GM18909 (cell line): ENCODE measurements around the gene BRD3OS.

Experiments
- ATAC-seq: cut with Tn5 transposase; IDR thresholded peaks from one replicate; pipeline ENCODE4 v1.9.1; 2021; ENCODE audit warnings: mild to moderate bottlenecking; ENCODE audit not compliant: unreplicated experiment, poor library complexity

The BRD3OS gene

GRCh38 chr9:134048582-134048968 lies 23.3 kb downstream of the BRD3OS start:
- no peak for ATAC-seq

- ATAC-seq: no peak
These were observed 24.0 kb downstream of the BRD3OS start for GRCh38 chr9:134049236-134049635.

GRCh38 chr9:134049772-134050588 lies 24.7 kb downstream of the BRD3OS start:
- no peak for ATAC-seq

DNA sequence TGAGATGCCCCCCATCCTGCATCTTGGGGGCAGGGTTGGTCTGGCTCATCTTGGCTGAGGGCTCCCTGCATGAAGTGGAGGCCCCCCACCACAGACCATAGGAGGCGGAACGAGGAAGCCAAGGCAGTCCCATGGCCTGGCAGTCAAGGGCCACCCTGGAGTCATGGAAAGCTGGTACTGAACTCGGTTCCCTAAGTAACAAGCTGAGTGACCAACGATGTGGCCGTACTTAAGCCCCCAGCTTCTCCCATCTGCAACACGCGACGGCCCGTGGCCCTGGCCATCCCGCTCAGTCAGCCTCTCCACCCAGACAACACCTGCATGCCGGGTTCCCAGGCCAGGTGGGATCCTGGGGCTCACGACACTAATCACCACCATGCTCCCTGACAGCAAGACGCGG lies 25.4 kb downstream of the BRD3OS start:
- no peak for ATAC-seq

DNA sequence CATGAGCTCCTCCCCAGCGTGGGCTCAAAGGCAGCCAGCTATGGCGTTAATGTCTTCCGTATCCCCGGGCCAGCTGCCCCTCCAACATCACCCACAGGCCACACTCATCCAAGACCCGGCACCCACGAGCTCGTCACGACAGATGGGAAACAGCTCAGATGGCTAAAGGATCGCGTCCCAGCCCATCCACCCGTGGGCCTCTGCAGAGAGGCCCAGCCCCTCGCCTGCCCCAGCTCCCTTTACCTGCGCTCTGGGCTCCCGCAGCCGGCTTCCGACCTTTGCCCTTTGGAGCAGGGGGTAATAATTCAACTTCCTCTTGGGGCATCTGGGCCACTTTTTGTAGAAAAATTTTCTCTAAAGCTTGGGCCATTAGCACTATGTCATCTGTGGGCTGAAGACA lies 26.0 kb downstream of the BRD3OS start:
- no peak for ATAC-seq

DNA sequence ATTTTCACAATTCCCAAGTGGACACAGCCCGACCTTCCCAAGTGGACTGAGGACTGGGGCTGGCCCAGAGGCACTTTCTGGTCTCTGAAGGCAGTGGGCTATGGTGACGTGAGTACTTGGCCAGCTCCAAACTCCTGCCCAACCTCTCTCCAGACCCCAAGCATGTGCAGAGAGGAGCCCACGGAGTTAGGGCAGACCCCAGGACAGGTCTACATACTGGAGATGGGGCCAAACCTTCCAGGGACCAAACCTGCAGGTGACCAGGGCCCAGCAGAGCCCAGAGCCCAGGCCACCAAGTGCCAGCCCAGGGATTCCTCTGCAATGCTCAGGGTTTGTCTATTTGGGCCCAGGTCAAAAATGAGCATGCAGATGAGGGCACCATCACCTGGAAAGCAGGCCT lies 27.2 kb downstream of the BRD3OS start:
- no peak for ATAC-seq

DNA sequence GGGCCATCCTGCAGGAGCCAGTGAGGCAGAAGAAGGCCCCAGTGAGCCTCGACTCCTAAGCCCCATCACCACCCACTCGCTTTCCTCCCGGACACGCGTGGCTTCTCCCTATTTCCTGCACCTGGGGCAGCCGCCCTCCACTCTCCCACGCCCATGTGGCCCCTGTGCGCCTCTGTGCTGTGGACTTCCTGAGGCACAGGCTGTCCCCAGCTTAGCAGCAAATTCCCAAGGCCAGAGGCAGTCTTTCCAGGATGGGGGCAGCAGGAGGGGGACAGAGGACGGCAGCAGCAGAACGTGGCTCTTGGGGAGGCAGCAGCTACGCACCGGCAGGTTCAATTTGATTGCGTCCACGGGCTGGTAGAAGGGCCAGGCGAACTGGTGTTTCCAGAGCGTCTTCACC lies 27.7 kb downstream of the BRD3OS start:
- ATAC-seq: no peak

- ATAC-seq: no peak
These were observed 28.2 kb downstream of the BRD3OS start for GRCh38 chr9:134053401-134053871.

- no peak for ATAC-seq
These were observed 28.9 kb downstream of the BRD3OS start for GRCh38 chr9:134053941-134054761.

- ATAC-seq: no peak
These were observed 29.9 kb downstream of the BRD3OS start for GRCh38 chr9:134054891-134055811.

DNA sequence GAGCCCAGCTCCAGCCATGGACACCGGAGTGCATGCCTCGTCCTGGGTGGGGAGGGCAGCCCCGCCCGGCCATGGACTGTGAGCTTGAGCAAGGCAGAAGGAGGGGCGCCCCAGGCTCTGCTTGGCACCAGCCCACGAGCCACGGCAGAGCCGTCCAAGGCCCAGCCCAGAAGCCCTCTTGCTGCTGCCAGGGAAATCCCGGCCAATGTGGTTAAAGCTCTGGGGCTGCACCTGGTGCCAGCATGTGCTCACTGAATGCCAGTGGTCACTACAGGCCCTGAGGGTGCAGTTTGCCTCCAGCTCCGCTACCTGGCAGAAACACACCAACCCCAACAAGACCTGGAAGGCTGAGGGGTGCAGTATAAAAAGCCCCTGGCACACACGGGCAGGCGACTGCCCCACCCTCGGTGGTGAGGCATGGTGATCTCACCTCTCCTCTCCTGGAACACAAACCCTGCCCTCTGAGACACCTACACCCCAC lies 30.7 kb downstream of the BRD3OS start:
- no peak for ATAC-seq

- ATAC-seq: no peak
These were observed 31.4 kb downstream of the BRD3OS start for GRCh38 chr9:134056483-134057306.

GRCh38 chr9:134057307-134057657 lies 32.0 kb downstream of the BRD3OS start:
- ATAC-seq: no peak

- no peak for ATAC-seq
These were observed 32.7 kb downstream of the BRD3OS start for GRCh38 chr9:134057751-134058701.

DNA sequence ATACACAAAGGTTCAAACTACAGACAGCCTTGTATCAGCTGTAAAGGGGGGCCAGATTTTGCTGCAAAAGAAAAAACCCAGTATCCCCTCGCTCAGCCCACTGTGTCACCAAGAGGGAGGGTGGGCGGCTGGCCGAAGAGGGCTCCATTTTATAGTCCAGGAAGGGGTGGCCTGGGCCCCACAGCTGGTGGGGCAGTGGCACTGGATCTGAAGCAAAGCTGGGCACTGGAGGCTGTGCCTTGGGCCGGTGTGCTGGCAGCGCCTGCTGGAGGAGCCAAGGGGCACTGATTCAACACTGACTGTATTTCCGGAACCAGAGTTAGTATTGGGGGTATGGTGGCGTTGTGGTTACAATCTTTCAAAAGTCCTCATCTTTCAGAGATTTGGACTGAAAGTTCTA lies 33.4 kb downstream of the BRD3OS start:
- ATAC-seq: no peak

DNA sequence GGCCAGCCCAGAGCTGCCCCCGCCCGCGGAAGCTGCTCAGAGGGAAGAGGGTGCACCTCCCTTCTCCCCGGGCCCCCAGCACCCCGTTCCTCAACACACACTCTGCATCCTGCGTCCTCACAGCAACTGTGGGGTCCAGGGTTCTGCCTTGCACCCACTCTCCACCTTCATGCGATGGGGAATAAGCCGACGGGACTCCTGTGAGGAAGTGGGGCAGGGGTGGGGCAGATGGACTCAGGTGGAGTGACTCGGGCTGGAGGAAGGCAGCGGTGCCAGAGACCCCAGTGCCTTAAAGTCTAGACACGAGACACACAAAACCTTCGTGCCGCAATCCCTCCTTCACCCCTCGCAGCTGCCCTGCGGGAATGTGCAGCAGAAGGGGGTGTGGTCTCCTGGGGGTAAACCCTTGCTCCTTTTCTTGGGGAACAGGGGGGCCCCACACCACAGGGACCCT lies 33.9 kb downstream of the BRD3OS start:
- no peak for ATAC-seq

DNA sequence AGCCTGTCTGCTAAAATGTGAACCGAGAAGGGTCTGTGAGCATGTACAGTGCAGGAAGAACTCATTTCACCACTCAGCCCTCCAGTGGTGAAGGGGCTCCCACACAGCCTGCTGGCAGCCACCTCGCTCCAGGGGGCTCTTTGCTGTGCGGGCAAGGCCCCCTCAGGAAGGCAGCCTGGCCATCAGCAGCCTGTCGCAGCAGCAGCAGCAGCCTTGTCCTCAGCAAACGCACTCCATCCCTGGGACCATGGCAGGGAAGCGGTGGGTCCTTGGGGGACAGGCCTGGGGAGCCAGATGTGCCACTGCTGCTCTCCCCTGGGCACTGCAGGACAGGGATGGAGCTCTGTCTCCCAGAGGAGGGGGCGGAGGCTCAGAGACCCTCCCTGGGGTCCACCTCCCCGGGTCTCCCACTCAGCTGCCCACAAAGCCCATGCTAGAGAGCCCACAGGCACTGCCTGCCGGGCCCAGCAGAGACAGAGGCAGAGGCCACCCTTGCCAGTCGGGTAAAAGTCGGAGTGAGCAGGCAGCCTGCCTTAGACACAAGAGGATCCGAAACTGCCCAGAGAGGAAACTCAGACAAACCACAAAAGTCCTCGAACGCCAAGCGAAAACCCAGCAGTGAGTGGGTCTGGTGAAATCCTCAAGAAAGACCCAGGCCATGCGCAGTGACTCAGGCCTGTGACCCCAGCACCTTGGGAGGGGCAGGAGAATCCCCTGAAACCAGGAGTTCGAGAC lies 34.5 kb downstream of the BRD3OS start:
- ATAC-seq: peak; percentile 80

DNA sequence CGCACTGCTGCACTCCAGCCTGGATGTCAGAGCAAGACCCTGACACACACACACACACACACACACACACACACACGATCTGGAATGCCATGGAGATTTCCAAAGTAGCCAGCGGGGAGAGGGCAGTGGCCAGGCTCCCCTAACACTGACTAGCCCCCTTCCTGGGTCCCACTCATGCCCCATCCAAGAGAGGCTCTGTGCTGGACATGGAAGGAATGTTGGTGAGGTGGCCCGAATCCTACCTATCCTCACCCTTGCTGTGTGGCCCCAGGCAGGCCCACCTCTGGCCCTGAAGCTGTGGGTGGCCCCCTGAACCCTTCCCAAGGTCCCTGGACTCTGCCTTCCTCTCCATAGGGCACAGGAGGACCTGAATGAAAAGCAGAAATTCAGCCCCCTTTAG lies 35.3 kb downstream of the BRD3OS start:
- no peak for ATAC-seq
